IMR-90 (cell line): ENCODE measurements around the gene DPYD. TPM values are rescaled to one million over a fixed set of nuclear protein-coding genes. Genes with fewer than 3 reads are reported as not detected.

Experiments used
- ATAC-seq: fragments of 200-7000 bp; cut with Tn5 transposase; 2 replicates; pipeline ENCODE4 v1.9.1; 2020; ENCODE audit warnings: low read depth, mild to moderate bottlenecking, moderate library complexity
- BruUV-seq: library from RNA; stranded (reverse); fragments of 400-500 nt; replicated peaks from 2 replicates; lab custom pipeline; 2021; lab: Mats Ljungman, UMichigan
- CTCF ChIA-PET: fragments of 300-600 bp; formaldehyde crosslinking; extraction: SDS; loops from one replicate; lab custom pipeline; 2021; ENCODE audit warnings: antibody characterized with exemption; lab: Yijun Ruan, JAX
- POLR2A ChIA-PET: fragments of 300-600 bp; sonication (Branson Sonifier 250); formaldehyde crosslinking; loops from one replicate; lab custom pipeline; 2022; ENCODE audit warnings: antibody characterized with exemption; ENCODE audit not compliant: unreplicated experiment; lab: Charles Lee
- DNase-seq: peaks from one replicate; pipeline ENCODE4 v3.0.0; 2013
- H2AFZ ChIP-seq: replicated peaks from 2 replicates; pipeline ENCODE3; 2013; ENCODE audit warnings: low read length, mild to moderate bottlenecking; ENCODE audit not compliant: poor library complexity
- H2AK5ac ChIP-seq: 2 replicates; pipeline ENCODE4 v1.6.1; 2013; ENCODE audit warnings: low read depth, low read length, inconsistent platforms
- H2AK9ac ChIP-seq: replicated peaks from 2 replicates; pipeline ENCODE3; 2013; ENCODE audit warnings: mild to moderate bottlenecking, low read depth, low read length, moderate library complexity; ENCODE audit not compliant: poor library complexity
- H2BK120ac ChIP-seq: 2 replicates; pipeline ENCODE4 v1.6.1; 2013; ENCODE audit warnings: low read depth, low read length, inconsistent platforms
- H2BK15ac ChIP-seq: 3 replicates; pipeline ENCODE4 v1.6.1; 2013; ENCODE audit warnings: low read depth, low read length, inconsistent platforms
- H2BK20ac ChIP-seq: 2 replicates; pipeline ENCODE4 v1.6.1; 2013; ENCODE audit warnings: low read depth, mild to moderate bottlenecking, inconsistent platforms, low read length, moderate library complexity
- H2BK5ac ChIP-seq: 2 replicates; pipeline ENCODE4 v1.6.1; 2013; ENCODE audit warnings: mild to moderate bottlenecking, low read depth, low read length, inconsistent platforms; ENCODE audit not compliant: poor library complexity, severe bottlenecking
- H3K14ac ChIP-seq: replicated peaks from 2 replicates; pipeline ENCODE4 v1.6.1; 2013; ENCODE audit warnings: low read depth, low read length, inconsistent platforms
- H3K18ac ChIP-seq: 2 replicates; pipeline ENCODE4 v1.6.1; 2013; ENCODE audit warnings: low read depth, low read length, control low read depth
- H3K23ac ChIP-seq: 2 replicates; pipeline ENCODE4 v1.6.1; 2013; ENCODE audit warnings: low read depth, low read length, inconsistent platforms
- H3K27ac ChIP-seq: 2 replicates; pipeline ENCODE4 v1.5.1; 2013; ENCODE audit warnings: mild to moderate bottlenecking, control low read depth, low read length; ENCODE audit not compliant: insufficient read depth
- H3K27me3 ChIP-seq: 2 replicates; pipeline ENCODE4 v1.6.1; 2013; ENCODE audit warnings: low read length; ENCODE audit not compliant: control insufficient read depth, insufficient read depth
- H3K36me3 ChIP-seq: 2 replicates; pipeline ENCODE4 v1.6.1; 2013; ENCODE audit warnings: low read length, mixed read lengths; ENCODE audit not compliant: control insufficient read depth, insufficient read depth
- H3K4ac ChIP-seq: 2 replicates; pipeline ENCODE4 v1.6.1; 2013; ENCODE audit warnings: low read depth, low read length, inconsistent platforms
- H3K4me1 ChIP-seq: 2 replicates; pipeline ENCODE4 v1.6.1; 2013; ENCODE audit warnings: low read length, mixed read lengths; ENCODE audit not compliant: control insufficient read depth, insufficient read depth
- H3K4me2 ChIP-seq: 2 replicates; pipeline ENCODE4 v1.6.1; 2013; ENCODE audit warnings: low read depth, mild to moderate bottlenecking, control low read depth, low read length, moderate library complexity
- H3K4me3 ChIP-seq: 2 replicates; pipeline ENCODE4 v1.5.1; 2013; ENCODE audit warnings: low read depth, mild to moderate bottlenecking, control low read depth, low read length, moderate library complexity; ENCODE audit not compliant: insufficient read depth
- H3K56ac ChIP-seq: 2 replicates; pipeline ENCODE4 v1.6.1; 2013; ENCODE audit warnings: low read length, inconsistent platforms; ENCODE audit not compliant: insufficient read depth; ENCODE audit errors: extremely low read depth
- H3K79me1 ChIP-seq, 2 experiments: 2 replicates each; pipeline ENCODE4 v1.6.1; 2013; ENCODE audit warnings: low read length in 2 of 2, inconsistent platforms in 1 of 2, low read depth in 1 of 2
- H3K9ac ChIP-seq: 2 replicates; pipeline ENCODE4 v1.6.1; 2013; ENCODE audit warnings: low read depth, low read length, control low read depth
- H3K9me1 ChIP-seq: 2 replicates; pipeline ENCODE4 v1.6.1; 2013; ENCODE audit warnings: low read length, inconsistent platforms; ENCODE audit not compliant: insufficient read depth
- H3K9me3 ChIP-seq: 2 replicates; pipeline ENCODE4 v1.6.1; 2013; ENCODE audit warnings: low read length; ENCODE audit not compliant: control insufficient read depth, insufficient read depth
- H4K20me1 ChIP-seq: 2 replicates; pipeline ENCODE4 v1.6.1; 2013; ENCODE audit warnings: low read length, inconsistent platforms; ENCODE audit not compliant: insufficient read depth
- H4K5ac ChIP-seq: 2 replicates; pipeline ENCODE4 v1.6.1; 2013; ENCODE audit warnings: mild to moderate bottlenecking, low read depth, low read length, control low read depth
- H4K8ac ChIP-seq, 2 experiments: 2 replicates each; pipeline ENCODE4 v1.6.1; 2013; ENCODE audit warnings: low read depth in 2 of 2, low read length in 2 of 2, control low read depth in 1 of 2, inconsistent platforms in 1 of 2
- H4K91ac ChIP-seq: 2 replicates; pipeline ENCODE4 v1.6.1; 2013; ENCODE audit warnings: low read depth, low read length, inconsistent platforms; ENCODE audit not compliant: insufficient read depth
- CEBPB ChIP-seq: IDR thresholded peaks from 2 replicates; pipeline ENCODE4 v1.6.1; 2012; ENCODE audit warnings: low read depth, low read length, improper control_type of control experiment
- FOS ChIP-seq: fragments of 150-350 bp; IDR thresholded peaks from 2 replicates; pipeline ENCODE4 v1.6.1; 2016; ENCODE audit warnings: low read depth, low read length
- MAZ ChIP-seq: IDR thresholded peaks from 2 replicates; pipeline ENCODE4 v1.6.1; 2012; ENCODE audit warnings: low read depth, mild to moderate bottlenecking, low read length, improper control_type of control experiment, moderate library complexity, borderline replicate concordance
- SMC3 ChIP-seq: fragments of 150-350 bp; IDR thresholded peaks from 2 replicates; pipeline ENCODE4 v1.6.1; 2016; ENCODE audit warnings: low read depth, mild to moderate bottlenecking, antibody characterized with exemption, low read length, moderate library complexity
- WGBS, 2 experiments: methylation state at CpG; one replicate each; pipeline versions ENCODE4 v1.1.5 to v1.1.7; 2013; ENCODE audit warnings: missing lambda C conversion rate in 2 of 2; ENCODE audit not compliant: insufficient read length in 1 of 2; ENCODE audit errors: extremely low coverage in 2 of 2; 5-methylcytosine and 5-hydroxymethylcytosine counted together
- dilution Hi-C: fragments of 300-500 bp; cut with HindIII; formaldehyde crosslinking; loops from one replicate; pipeline ENCODE4 v1.14.3; 2018; ENCODE audit warnings: low sequenced_read_pairs; ENCODE audit not compliant: unreplicated experiment
- in situ Hi-C: fragments of 300-500 bp; cut with MboI; formaldehyde crosslinking; loops from 3 replicates; pipeline ENCODE4 v1.14.3; 2019; ENCODE audit warnings: low sequenced_read_pairs, inconsistent platforms, mixed read lengths
- intact Hi-C: fragments of 100-400 bp; cut with micrococcal nuclease; formaldehyde crosslinking; loops from 2 replicates; pipeline ENCODE4 v1.10.0; 2022
- polyA plus RNA-seq, 3 experiments: library from polyadenylated mRNA; depleted of rRNA; stranded (reverse); fragments of >200 nt; gene quantifications; 2 replicates each; pipeline ENCODE4 v1.2.3, GENCODE V29; 2012; ENCODE audit warnings: low replicate concordance in 1 of 3
- total RNA-seq: library from RNA; depleted of rRNA; stranded (reverse); fragments of >200 nt; gene quantifications from 2 replicates; pipeline ENCODE4 v1.2.3, GENCODE V29; 2012

Gene DPYD
- total and polyA plus RNA-seq, 2 of the 4 experiments (the other 2 are of a cell fraction), result 9.3 to 47.3 TPM

DNA sequence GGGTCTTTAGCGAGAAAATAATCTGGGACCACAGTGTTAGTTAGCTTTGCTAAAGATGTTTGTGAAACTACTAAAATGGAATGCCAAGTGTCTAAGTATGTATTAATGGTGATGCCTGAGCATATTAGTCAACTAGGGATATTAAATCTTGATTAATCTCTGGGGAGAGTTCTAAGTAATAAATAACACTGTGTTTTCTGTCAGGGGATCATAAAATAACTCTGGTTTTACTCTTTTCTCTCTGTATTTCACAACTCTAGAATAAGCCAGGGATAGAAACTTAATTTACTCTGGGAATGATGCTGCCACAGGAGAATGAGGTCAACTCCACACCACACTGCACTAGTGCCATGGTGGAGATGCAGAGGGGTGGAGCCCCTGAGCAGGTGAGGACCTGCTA, 800.0 kb downstream of the DPYD start:
- Histone ChIP-seq H3K36me3 (no peaks in the 10 kb centered on the region), H3K56ac (no peak overlapping the region), H2BK20ac (no peak overlapping the region), H3K27me3 (no peaks in the 10 kb centered on the region), H3K27ac (no peak overlapping the region), H3K4me1 (peaks cover 2% of the 10 kb centered on the region; the same call in 1 of the 2 replicates), H3K4me2 (no peak overlapping the region), H2BK15ac (no peak overlapping the region), H3K9me3 (no peaks in the 10 kb centered on the region; the same call in 1 of the 2 replicates), H3K4ac (no peak overlapping the region), H4K20me1 (no peaks in the 10 kb centered on the region), H2AK9ac (no peak overlapping the region), H2AFZ (no peak overlapping the region), H2BK5ac (no peak overlapping the region), H3K79me1 (no peaks in the 10 kb centered on the region), H3K4me3 (no peak overlapping the region), H3K23ac (no peak overlapping the region), H2AK5ac (no peak overlapping the region), H3K18ac (no peak overlapping the region), H4K5ac (no peak overlapping the region), H2BK120ac (no peak overlapping the region), H4K8ac (no peak overlapping the region), H3K14ac (no peak overlapping the region), H3K9ac (no peak overlapping the region), H4K91ac (no peak overlapping the region), H3K9me1 (no peaks in the 10 kb centered on the region)
- no TSS peak for BruUV-seq
- POLR2A ChIA-PET, result no interaction called here
- no peak for TF ChIP-seq SMC3
- no peak for TF ChIP-seq MAZ
- TF ChIP-seq FOS, result no peak
- TF ChIP-seq CEBPB, result no peak
- ATAC-seq (no peak), DNase-seq (no peak)
- dilution Hi-C loops, result no loop called here
- intact Hi-C loops, result no loop called here
- WGBS, 2 experiments, result 100% methylated on average over 1 of the region's 1 CpG; no CpG with 5 or more reads in 1 of the 2 experiments
- CTCF ChIA-PET, result no interaction called here
- in situ Hi-C loops, result no loop called here
